GM13976 (cell line): ENCODE measurements around the gene ANKRD13A.
"Not testable (repeated sequence)": the region's sequence is repeated elsewhere in the genome, so short reads cannot be mapped to it uniquely, and the experiment has no call there.

Experiments used
- DNase-seq: peaks from one replicate; pipeline ENCODE4 v3.0.0; 2012; ENCODE audit warnings: low spot score
- in situ Hi-C: fragments of 300-500 bp; cut with MboI; formaldehyde crosslinking; loops from one replicate; pipeline ENCODE4 v1.12.0; 2022; ENCODE audit warnings: low sequenced_read_pairs, mixed read lengths, inconsistent platforms; ENCODE audit not compliant: unreplicated experiment
- TF ChIP-seq, protein P1 (sequence below): IDR thresholded peaks from 2 replicates; pipeline ENCODE4 v1.5.1; 2012; ENCODE audit warnings: borderline replicate concordance, mild to moderate bottlenecking; ENCODE audit not compliant: insufficient read depth; ENCODE audit errors: extremely low read depth, missing control alignments, control extremely low read depth

ANKRD13A gene

DNA sequence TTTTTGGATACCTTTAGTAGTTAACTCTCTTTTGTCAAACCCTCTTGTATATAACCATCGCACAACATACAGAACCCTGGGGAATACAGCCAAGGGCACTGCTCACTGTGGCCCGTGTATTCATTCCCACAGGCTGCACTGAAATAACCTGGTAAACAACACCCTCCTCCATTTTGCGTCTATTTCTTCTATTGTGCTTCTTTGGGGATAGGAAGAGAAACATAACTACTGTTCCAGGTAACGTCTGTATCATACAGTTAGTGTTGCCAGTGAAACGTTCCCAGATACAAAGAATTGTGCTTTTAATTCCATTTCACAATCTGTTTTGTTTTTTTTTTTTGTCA lies 39.5 kb downstream of the ANKRD13A start:
- in situ Hi-C loops = no loop called here

DNA sequence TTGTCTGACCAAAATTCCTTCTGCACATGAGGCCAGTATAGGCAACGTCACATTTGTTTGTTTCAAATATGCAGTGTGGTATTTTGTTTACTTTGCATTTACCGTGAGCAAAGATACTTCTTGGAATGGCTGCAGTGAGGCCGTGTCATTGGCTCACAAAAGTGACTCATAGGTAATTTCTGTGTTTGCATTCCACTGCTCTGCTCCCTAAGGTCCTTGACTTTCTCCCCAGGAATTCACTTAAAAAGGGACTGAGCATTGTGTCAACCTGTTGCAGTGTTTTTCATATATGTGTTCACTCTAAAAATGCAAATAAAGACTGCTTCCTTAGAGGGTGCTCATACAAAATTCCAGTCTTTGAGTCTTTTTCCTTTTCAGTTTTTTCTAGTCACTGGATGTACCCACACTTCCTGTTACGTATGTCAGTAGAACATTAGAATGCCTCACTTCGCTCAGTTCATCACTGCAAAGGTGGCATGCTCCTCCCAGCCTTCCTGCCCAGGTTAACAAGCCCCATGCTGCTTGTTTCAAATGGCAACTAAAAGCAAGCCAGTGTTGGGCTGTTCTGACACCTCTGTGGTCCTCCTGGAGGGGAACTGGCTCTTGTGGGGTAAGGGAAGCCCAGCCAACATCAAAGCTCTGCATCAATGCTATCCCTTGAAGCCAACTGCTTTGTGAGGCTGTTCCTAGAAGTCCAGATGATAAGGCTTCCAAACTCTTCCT lies 40.0 kb downstream of the ANKRD13A start:
- in situ Hi-C loops = no loop called here
- DNase-seq = no peak
- TF ChIP-seq, protein P1, sequence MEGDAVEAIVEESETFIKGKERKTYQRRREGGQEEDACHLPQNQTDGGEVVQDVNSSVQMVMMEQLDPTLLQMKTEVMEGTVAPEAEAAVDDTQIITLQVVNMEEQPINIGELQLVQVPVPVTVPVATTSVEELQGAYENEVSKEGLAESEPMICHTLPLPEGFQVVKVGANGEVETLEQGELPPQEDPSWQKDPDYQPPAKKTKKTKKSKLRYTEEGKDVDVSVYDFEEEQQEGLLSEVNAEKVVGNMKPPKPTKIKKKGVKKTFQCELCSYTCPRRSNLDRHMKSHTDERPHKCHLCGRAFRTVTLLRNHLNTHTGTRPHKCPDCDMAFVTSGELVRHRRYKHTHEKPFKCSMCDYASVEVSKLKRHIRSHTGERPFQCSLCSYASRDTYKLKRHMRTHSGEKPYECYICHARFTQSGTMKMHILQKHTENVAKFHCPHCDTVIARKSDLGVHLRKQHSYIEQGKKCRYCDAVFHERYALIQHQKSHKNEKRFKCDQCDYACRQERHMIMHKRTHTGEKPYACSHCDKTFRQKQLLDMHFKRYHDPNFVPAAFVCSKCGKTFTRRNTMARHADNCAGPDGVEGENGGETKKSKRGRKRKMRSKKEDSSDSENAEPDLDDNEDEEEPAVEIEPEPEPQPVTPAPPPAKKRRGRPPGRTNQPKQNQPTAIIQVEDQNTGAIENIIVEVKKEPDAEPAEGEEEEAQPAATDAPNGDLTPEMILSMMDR = no peak

More for the DNA sequence above, 39.5 kb downstream of the ANKRD13A start:
- DNase-seq = no peak
- TF ChIP-seq, protein P1 = no peak

DNA sequence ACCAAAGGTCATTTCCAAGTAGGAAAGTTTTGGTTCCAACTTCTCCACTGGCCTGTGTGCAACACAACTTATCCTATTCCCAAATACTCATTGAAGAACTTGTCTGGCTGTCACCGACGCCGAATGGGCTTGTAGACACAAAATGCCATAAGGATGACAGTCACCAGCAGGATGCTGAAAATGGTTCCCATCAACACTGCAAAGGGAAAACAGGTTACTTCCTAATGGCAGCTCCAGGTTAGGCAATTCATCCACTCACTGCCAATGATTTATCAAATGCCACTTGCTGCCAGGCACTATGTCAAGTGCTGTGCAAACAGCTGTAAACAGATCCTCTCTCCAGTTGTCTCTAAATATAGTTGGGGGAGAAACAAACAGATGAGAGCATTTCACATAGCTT lies 43.0 kb downstream of the ANKRD13A start:
- TF ChIP-seq, protein P1 = no peak
- in situ Hi-C loops = no loop called here
- no peak for DNase-seq

DNA sequence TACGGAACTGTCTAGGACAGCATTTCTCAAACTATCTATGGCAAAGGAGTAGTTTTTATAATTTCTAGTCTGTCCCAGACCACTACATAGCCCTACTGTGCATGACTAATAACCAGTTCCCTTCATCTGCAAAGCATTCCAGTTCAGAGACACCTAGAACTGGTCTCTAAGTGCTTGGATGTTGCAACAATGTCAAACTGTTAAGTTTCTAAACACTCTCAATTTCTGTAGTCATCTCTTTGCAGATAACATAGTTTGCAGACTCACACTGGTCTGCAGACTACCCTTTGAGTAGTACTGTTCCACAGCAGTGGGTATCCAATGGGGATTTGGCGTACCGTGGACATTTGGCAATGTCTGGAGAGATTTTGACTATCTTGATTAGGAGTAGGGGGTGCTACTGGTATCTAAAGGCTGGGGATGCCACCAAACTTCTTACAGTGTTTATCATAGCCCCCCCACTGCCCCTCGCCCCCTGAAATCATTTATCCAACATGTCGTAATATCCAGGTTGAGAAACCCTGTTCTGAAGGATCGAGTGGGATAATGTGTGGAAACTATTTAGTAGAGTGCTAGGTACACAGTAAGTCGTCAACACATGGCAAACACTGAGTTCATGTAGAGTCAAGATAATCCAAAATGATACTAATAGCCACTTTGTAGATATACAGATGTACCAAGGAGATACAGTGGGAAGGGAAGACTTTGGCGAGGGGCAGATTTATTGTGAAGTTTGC lies 47.4 kb downstream of the ANKRD13A start:
- TF ChIP-seq, protein P1 = no peak
- in situ Hi-C loops = no loop called here
- no peak for DNase-seq

DNA sequence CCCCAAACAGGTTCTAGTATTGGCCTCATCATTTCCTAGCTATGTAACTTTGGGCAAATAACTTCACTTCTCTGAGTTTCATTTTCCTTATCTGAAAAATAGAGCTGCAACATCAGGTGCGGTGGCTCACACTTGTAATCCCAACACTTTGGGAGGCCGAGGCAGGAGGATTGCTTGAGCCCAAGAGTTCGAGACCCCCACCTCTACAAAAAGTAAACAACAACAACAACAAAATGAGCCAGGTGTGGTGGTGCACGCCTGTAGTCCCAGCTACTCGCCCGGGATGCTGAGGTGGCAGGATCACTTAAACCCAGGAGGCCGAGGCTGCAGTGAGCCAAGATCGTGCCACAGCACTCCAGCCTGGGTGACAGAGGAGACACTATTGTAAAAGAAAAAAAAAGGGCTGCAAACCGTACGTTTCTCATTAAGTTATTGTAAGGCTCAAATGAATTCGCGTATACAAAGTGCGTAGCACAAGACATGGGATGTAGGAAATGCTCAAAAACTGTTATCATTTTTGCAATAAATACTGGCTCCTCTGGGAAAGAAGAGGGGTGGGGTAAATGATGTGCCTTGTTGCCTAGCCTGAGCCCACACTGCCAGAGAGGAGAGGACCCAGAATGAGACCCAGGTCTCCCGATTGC lies 48.2 kb downstream of the ANKRD13A start:
- TF ChIP-seq, protein P1 = no peak
- no peak for DNase-seq
- in situ Hi-C loops = no loop called here

DNA sequence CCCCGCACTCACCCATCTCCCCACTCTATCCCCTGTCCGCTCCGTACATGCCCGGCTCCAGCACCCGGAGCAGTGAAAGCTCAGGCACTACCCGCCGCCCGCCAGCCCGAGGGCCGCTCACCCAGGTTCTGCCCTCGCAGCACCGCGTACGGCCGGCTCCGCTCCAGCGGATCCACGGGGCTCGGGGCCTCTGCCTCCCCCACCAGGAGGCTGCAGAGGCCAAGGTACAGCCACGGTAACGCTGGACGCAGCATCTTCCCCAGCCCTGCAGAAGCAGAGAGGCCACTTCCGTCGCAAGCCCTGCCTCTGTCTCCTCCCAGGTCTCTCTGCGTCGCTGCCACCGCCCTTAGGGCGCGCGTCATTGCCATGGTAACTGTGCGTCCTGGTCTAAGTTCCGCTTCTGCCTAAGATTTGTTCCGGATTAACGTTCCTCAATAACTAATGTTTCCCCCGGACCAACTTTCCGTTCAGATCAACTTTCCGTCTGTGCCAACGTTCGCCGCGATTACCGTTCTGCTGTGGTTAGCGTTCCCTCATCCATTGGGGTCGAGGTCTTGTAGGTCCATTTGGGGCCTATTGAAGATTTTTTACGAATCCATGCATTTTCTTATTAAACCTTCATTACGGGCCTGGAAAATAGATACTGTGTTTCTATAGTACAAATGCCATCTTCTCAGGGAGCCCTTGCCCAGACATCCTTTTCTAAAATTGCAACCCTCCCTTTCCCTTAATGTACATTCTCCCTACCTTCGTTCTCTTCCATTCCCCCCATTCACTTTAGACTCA lies 49.2 kb downstream of the ANKRD13A start, which contains the start of gene C12orf76:
TSS of gene C12orf76 (minus strand) at position 281 of the 786 bp plus-strand sequence. CDS start at position 254, 27 bp downstream.
- in situ Hi-C loops = no loop called here

DNA sequence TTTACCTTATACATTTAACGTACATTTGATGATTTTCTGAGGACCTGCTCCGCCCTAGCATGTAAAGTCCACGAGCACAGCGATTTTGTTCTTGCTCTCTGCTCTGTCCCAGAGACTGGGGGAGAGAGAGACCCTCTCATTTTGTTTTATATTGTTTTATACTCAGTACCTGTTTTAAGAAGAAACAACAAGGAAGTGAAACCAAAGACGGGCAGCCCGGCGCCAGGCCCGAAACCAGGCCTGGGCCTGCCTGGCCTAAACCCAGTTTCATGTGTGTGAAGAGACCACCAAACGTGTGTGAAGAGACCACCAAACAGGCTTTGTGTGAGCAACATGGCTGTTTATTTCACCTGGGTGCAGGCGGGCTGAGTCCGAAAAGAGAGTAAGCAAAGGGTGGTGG lies 49.8 kb downstream of the ANKRD13A start:
- in situ Hi-C loops, DNase-seq: not testable (repeated sequence)

More for the DNA sequence above, 49.2 kb downstream of the ANKRD13A start, which contains the start of gene C12orf76:
- TF ChIP-seq, protein P1 = no peak
- DNase-seq = peak; percentile 95

DNA sequence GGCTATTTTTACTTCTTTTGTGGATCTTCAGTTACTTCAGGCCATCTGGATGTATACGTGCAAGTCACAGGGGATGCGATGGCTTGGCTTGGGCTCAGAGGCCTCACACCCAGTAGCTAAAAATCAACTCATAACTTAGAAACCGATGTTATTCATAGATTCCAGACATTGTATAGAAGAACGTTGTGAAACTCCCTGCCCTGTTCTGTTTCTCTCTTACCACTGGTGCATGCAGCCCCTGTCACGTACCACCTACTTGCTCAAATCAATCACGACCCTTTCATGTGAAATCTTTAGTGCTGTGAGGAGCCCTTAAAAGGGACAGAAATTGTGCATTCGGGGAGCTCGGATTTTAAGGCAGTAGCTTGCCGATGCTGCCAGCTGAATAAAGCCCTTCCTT lies 50.4 kb downstream of the ANKRD13A start:
- DNase-seq, in situ Hi-C loops: not testable (repeated sequence)
